GM21423 (cell line): ENCODE data around the gene PLCXD1.
"Not testable (repeated sequence)": the region's sequence is repeated elsewhere in the genome, so short reads cannot be mapped to it uniquely, and the experiment has no call there.

Experiments
- ATAC-seq: cut with Tn5 transposase; IDR thresholded peaks from one replicate; pipeline ENCODE4 v1.9.1; 2021; ENCODE audit warnings: mild to moderate bottlenecking, moderate library complexity; ENCODE audit not compliant: unreplicated experiment

Gene PLCXD1

DNA sequence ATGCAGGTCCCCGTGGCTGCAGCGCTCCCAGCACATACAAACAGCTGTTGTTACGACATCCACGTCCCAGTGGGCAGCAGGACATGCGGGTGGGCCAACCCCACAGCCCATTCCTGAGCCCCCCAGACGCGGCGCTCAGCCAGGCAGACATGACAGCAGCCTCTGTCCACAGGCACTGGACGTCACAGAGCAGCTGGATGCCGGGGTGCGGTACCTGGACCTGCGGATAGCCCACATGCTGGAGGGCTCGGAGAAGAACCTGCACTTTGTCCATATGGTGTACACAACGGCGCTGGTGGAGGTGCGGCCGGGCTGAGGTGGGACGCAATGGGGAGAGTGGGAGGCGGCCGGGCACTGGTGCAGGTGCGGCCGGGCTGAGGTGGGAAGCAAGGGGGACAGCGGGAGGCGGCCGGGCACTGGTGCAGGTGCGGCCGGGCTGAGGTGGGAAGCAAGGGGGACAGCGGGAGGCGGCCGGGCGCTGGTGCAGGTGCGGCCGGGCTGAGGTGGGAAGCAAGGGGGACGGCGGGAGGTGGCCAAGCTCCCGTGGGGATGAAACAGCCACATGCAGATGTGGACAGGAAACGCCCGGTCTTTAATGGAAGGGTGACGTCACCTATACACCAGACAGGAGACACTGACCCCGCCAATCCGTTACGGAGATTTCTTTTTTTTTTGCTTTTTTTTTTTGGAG, 9.4 kb downstream of the PLCXD1 start:
- no peak for ATAC-seq

DNA sequence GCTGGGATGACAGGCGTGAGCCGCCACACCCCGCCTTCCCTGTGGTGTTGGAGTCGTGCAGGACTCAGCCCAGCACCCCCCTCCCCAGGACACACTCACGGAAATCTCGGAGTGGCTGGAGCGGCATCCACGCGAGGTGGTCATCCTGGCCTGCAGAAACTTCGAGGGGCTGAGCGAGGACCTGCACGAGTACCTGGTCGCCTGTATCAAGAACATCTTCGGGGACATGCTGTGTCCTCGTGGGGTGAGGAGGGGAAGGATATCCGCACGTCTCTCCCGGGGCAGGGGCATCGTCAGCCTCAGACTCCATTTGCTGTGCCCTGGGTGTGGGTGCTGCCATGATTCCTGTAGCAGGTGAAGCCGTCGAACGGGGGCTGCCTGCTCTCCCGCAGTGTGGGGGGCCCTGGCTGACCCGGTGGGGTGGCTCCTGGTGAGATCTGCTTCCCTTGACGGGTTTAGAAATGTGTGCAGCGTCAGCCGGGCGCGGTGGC, 10.3 kb downstream of the PLCXD1 start:
- no peak for ATAC-seq

DNA sequence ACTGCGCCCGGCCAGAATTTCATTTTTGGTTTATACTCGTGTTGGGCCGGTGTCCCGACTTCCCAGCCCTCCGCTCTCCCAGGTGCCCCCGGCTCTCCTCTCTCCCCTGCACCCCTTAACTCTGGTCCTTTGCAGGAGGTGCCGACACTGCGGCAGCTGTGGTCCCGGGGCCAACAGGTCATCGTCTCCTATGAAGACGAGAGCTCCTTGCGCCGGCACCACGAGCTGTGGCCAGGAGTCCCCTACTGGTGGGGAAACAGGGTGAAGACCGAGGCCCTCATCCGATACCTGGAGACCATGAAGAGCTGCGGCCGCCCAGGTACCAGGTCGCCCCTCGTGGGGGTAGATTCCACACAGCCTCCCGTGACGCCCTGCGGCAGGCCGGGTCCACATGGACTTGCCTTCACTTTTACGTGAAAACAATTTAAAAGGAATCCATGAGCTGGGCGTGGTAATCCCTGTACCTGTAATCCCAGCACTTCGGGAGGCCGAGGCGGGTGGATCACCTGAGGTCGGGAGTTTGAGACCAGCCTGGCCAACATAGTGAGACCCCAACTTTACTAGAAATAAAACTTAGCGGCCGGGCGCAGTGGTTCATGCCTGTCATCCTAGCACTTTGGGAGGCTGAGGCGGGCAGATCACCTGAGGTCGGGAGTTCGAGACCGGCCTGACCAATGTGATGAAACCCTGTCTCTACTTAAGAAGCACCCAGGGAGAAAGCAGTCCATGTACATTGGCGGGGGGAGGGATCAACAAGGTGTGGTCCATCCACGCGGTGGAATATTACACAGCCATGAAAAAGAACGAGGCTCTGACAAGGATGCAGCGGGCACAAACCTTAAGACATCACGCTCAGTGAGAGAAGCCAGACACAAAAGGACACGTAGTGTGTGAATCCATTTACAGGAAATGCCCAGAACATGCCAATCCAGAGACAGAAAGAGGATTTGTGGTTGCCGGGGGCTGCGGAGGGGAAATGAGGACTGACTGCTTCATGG, 12.0 kb downstream of the PLCXD1 start:
- ATAC-seq = no peak

DNA sequence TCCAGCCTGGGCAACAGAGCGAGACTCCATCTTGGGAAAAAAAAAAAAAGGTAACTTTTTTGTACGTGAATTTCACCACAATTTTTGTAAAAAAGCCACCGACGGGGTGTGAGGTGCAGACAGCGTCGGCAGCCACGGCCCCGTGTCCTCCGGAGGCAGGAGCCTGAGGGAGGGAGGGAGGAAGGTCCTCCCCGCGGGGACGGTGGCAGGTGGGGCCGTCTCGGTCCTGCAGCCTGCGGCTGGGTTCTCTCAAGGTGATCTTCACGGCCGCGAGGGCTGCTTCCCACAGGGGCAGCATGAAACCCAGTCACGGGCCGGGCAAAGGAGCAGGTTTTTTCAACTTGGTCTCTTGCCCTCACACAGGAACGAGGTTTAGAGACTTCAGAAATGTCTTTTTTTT, 14.0 kb downstream of the PLCXD1 start:
- ATAC-seq = no peak

DNA sequence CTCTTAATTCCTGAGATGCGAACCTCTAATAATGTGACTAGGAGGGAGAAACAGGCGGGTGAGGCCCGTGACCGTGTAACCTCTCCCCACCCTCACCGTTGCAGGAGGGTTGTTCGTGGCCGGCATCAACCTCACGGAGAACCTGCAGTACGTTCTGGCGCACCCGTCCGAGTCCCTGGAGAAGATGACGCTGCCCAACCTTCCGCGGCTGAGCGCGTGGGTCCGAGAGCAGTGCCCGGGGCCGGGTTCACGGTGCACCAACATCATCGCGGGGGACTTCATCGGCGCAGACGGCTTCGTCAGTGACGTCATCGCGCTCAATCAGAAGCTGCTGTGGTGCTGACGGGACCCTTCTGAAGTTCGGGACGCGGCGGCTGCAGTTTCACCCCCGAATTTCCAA, 17.8 kb downstream of the PLCXD1 start:
- ATAC-seq = no peak

DNA sequence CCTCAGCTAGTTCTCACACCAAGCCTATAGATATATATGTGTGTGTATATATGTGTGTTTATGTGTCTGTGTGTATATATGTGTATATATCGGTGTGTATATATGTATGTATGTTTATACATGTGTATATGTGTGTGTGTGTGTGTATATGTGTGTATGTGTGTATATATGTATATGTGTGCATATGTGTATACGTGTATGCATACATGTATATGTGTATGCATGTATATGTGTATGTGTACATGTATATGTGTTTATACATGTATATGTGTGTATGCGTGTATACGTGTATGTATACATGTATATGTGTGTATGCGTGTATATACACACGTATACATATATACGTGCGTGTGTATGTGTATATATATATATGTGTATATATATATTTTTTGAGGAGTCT, 19.2 kb downstream of the PLCXD1 start:
- ATAC-seq = no peak

DNA sequence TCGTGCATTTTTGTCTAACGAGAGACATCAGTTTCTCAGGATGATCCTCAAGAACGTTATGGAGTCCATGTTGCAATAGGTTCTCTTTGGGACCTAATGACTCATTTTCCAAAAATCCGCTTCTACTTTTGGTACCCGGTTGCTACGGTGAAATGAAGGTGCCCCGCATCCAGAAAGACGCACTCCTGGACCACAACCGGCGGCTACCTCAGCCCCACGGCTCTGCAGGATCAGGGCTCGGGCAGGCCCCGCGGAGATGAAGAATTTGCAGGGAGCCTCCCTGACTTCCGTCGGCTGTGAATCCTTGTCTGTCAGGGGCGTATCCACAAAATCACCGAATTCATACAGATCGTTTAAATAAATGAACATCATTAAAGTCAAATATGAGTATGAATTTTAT, 21.8 kb downstream of the PLCXD1 start:
- ATAC-seq = no peak

DNA sequence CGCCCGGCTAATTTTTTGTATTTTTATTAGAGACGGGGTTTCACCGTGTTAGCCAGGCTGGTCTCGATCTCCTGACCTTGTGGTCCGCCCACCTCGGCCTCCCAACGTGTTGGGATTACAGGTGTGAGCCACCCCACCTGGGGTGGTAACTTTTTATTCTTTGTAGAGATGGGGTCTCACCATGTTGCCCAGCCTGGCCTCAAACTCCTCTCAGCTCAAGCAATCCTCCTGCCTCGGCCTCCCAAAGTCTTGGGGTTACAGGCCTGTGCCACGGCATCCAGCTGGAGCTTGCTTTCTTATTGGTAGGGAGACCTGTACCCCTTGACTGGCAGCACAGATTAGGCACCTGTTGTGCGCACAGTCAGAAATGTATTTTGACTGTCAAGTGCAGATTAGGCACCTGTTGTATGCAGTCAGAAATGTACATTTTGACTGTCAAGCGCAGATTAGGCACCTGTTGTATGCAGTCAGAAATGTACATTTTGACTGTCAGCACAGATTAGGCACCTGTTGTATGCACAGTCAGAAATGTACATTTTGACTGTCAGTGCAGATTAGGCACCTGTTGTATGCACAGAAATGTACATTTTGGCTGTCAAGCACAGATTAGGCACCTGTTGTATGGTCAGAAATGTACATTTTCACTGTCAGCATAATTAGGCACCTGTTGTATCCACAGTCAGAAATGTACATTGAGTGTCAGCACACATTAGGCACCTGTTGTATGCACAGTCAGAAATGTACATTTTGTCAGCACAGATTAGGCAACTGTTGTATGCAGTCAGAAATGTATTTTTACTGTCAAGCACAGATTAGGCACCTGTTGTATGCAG, 24.8 kb downstream of the PLCXD1 start:
- not testable (repeated sequence) for ATAC-seq

DNA sequence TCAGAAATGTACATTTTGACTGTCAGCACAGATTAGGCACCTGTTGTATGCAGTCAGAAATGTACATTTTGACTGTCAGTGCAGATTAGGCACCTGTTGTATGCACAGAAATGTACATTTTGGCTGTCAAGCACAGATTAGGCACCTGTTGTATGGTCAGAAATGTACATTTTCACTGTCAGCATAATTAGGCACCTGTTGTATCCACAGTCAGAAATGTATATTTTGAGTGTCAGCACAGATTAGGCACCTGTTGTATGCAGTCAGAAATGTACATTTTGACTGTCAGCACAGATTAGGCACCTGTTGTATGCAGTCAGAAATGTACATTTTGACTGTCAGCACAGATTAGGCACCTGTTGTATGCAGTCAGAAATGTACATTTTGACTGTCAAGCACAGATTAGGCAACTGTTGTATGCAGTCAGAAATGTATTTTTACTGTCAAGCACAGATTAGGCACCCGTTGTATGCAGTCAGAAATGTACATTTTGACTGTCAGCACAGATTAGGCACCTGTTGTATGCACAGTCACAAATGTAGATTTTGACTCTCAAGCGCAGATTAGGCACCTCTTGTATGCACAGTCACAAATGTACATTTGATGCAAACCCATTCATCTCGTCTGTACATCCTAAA, 25.6 kb downstream of the PLCXD1 start:
- ATAC-seq = not testable (repeated sequence)

DNA sequence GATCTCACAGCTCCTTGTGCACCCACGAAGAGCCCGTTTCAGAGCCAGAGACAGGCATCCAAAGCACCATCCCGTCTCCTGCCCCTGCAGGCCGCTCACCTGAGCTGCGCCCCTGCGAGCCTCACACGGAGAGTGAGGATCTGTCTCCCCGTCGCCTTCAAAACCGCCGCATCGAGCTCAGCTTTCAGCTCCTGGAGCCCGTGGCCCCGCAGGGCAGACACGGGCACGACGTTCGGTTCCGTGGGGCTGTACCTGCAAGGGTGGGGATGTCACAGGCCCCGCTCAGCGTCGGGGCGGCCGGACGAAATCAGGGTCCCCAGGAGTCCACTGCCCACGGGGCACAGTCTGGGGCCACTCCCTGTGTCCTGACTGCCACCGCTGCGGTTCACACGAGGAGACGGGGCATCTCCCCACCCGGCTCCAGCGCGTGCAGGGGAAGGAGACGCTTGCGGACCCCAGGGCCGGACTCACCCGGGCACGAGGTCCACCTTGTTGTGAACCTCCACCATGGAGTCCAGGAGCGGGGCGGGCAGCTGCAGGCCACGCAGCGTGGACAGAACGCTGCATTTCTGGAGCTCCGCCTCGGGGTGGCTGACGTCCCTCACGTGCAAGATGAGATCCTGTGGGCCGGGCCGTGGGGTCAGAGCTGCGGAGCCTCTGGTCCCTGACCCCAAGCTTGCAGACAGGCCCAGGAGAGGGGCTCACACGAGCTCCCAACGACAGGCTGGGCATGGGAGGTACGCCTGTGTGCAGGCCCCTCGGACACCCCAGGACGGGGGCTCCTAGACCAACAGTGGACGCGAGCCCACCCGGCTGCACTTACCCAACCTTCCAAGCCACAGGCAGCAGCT, 26.3 kb downstream of the PLCXD1 start:
- ATAC-seq = no peak

DNA sequence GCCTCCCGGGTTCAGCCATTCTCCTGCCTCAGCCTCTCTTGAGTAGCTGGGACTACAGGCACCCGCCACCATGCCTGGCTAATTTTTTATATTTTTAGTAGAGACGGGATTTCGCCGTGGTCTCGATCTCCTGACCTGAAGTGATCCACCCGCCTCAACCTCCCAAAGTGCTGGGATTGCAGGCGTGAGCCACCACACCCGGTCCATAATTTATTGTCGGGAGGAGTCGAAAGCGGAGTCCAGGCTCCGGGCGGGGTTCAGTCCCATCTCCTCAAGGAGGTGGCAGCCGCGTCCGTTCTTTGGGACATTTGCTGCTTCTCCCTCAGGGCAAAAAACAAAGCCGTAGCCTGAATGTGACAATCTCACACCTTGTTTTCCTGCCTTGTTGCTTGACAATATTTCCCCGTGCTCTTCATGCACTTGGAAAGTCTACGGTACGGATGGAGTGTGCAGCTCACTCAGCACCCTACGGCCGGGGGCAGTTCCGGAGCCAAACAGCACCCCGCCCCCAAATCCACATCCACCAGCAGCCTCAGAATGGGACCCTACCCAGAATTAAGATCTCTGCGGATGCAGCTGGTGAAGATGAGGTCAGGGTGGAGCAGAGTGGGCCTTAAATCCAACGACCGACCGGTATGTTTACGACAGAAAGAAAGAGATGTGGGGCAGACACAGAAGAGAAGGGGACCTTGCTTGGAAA, 27.8 kb downstream of the PLCXD1 start:
- ATAC-seq = no peak

DNA sequence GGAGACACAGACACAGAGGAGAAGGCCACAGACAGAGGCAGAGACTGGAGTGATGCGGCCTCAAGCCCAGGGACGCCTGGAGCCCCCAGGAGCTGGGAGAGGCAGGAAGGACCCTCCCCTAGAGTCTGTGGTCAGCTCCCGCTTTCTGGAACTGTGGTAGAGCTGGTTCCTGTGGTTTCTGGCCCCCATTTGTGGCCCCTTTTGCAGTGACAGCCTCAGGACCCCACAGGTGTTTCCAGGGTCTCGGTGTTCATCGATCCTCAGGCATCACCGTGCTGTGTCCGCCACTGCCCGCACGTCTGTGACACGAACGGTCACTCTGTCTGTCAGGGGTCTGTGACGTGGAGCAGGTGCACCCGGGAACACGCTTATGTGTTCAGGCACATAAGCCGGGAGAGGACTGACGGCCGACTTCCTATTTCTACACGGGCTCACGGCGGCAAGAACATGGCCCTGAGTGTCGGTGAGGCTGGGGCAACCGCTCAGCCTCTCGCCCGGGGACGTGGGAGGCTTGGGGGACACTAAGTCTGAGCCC, 29.5 kb downstream of the PLCXD1 start:
- ATAC-seq = no peak

DNA sequence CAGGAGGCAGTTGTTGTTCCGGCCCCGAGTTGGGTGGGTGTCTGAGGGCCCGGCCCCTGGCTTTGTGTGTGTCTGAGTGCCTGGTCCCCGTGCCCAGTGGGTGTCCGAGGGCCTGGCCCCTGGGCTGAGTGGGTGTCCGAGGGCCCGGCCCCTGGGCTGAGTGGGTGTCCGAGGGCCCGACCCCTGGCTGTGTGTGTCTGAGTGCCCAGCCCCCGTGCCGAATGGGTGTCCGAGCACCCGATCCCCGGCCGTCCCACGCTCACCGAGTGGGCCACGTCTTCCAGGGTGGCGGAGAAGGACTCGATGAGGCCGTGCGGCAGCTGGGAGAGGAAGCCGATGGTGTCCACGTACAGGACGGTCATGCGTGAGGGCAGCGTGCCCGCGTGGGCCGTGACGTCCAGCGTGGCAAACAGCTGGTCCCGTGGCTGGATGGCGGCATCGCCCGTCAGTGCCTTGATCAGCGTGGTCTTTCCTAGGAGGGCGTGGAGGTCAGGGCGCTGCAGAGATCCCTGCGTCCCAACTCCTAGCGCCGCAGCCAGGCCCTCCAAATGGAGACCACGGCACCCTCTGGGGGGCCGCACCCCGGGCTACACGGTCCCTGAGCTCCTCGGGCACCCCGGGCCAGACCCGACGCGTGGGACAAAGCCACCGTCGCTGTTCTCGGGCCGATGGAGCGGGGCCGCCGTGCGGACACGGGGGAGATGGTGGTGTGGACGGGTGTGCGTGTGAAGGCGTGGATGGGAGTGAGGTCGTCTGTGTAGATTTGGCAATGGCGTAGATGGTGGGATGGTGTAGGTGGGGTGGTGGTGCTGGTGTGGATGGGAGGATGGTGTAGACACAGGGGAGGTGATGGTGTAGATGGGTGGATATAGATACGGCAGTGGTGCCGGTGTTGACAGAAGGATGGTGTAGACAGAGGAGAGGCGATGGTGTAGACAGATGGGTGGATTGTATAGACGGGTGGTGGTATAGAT, 30.3 kb downstream of the PLCXD1 start:
- ATAC-seq = no peak

DNA sequence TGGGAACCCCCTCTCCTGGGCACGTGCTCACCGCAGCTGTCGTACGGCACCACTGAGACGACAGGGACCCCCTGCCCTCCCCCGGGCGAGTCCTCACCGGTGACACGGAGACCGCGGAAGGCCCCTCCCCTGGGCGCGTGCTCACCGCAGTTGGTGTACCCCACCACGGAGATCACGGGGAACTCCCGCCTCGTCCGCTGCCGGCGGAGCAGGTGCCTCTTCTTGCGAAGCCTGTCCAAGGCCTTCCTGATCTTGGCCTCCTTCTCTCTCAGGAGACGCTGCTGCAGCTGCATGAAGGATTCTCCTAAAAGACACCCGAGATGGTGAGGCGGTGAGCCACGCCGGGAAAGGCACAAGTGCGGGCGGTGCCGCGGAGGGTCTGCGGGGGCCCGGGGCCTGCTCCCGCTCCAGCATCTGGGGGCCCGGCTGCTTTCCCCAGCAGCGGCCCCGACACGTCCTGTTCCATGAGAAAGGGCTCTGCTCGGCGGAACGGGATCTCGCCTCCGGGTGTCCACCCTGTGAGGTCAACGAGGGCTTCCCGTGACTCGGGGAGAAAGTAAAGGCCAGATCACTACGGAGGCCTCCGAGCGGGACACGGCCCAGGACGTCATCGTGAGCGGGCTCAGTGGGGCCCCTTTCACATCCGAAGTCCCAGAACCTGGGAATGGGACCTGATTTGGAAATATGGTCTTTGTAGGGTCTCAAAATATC, 31.6 kb downstream of the PLCXD1 start:
- ATAC-seq = no peak

DNA sequence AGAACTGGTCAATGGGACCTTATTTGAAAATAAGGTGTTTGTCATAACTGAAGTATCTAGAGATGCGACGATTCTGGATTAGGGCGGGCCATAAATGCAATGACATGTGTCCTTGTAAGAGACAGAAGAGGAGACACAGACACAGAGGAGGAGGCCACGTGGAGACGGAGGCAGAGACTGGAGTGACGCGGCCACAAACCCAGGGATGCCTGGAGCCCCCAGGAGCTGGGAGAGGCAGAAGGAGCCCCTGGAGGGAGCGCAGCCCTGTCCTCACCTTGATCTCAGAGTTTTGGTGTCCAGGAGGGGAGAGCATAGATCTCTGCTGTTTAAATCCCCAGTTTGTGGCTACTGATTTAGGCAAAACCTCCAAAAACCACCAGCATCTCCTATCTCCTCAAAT, 32.4 kb downstream of the PLCXD1 start:
- no peak for ATAC-seq

DNA sequence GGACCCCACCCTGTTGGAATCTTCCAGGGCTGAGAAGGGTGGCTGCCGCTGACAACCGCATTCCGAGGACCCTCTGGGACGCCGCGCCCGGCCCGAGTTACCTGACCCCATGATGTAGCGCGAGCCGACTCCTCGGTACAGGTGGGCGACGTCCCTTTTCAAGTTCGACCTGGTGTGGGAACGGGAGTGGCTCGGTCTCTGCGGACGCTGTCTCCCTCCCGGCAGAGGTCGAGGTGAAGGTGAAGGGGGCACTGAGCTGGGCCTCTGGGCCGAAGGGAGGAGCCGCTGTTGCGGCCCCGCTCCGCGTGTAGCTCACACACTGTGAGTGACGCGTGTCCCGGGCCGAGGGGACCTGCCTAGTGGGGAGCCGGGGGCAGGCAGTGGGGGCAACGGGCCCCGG, 32.9 kb downstream of the PLCXD1 start:
- ATAC-seq = no peak
